GM12892 (cell line): Measurements from ENCODE around the gene GALNT1.

Experiments
- DNase-seq: peaks from one replicate; pipeline ENCODE4 v3.0.0; 2011; ENCODE audit not compliant: insufficient read length
- FAIRE-seq: peaks from 2 replicates; lab custom pipeline; 2011; peaks lifted over from hg19 to GRCh38; lab: Jason Lieb, UNC
- POLR2A ChIP-seq: IDR thresholded peaks from 2 replicates; pipeline ENCODE4 v1.6.1; 2011; ENCODE audit warnings: low read depth, low read length, control low read depth
- POLR2AphosphoS5 ChIP-seq: IDR thresholded peaks from 2 replicates; pipeline ENCODE4 v1.6.1; 2011; ENCODE audit warnings: low read depth, low read length, control low read depth
- TAF1 ChIP-seq: IDR thresholded peaks from 2 replicates; pipeline ENCODE4 v1.6.1; 2011; ENCODE audit warnings: low read depth, mild to moderate bottlenecking, control low read depth, low read length, borderline replicate concordance

The GALNT1 gene

DNA sequence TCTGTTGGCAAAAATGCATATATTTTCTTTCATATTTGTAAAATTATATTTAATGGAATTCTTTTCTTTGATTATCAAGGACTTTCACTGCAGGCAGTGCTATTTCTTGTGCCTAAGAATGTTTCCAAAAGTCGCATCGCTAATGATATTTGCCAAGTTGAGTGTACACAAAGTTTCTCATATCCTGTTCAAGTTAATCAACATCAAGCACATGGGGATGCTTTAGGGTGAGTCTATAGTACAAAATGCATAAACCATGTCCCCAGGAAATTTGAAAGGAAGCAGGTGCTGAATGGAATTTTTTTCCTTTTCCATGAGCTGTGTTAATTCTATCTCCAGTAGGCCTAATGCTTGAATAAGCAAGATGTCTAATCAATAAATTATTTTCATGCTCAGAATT, 129.7 kb downstream of the GALNT1 start:
- DNase-seq (no peak), FAIRE-seq (peak; percentile 30)
- TF ChIP-seq POLR2A (no peak), POLR2AphosphoS5 (no peak), TAF1 (no peak)

DNA sequence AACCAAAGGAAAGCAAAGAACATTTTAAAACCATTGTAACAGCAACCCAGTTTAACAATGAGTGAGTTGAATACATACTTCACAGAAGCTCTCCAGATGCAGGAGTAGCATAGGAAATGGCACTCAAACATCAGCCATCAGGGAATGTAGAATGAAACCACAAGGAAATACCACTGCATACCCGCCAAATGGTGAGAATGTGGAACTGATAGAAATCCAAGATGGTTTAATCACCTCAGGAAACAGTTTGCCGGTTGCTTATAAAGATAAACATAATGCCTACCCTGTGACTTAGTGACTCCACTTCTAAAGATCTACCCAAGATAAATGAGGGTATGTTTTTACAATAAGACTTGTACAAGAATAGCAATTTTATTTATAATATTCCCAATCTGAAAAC, 132.0 kb downstream of the GALNT1 start:
- FAIRE-seq (no peak), DNase-seq (no peak)
- TF ChIP-seq POLR2A: no peak
- no peak for TF ChIP-seq TAF1
- TF ChIP-seq POLR2AphosphoS5: no peak

- FAIRE-seq (no peak), DNase-seq (no peak)
- TF ChIP-seq POLR2AphosphoS5 (no peak), POLR2A (no peak), TAF1 (no peak)
Measured at GRCh38 chr18:35714539-35714938, 133.0 kb downstream of the GALNT1 start.

GRCh38 chr18:35715139-35715538, 133.6 kb downstream of the GALNT1 start:
- TF ChIP-seq POLR2A (no peak), POLR2AphosphoS5 (no peak), TAF1 (no peak)
- DNase-seq (no peak), FAIRE-seq (no peak)

GRCh38 chr18:35716169-35716831, 134.8 kb downstream of the GALNT1 start:
- FAIRE-seq (no peak), DNase-seq (no peak)
- no peak for TF ChIP-seq TAF1
- no peak for TF ChIP-seq POLR2AphosphoS5
- no peak for TF ChIP-seq POLR2A

- DNase-seq (no peak), FAIRE-seq (no peak)
- TF ChIP-seq POLR2A: no peak
- no peak for TF ChIP-seq TAF1
- TF ChIP-seq POLR2AphosphoS5: no peak
Measured at GRCh38 chr18:35717182-35717581, 135.6 kb downstream of the GALNT1 start.

DNA sequence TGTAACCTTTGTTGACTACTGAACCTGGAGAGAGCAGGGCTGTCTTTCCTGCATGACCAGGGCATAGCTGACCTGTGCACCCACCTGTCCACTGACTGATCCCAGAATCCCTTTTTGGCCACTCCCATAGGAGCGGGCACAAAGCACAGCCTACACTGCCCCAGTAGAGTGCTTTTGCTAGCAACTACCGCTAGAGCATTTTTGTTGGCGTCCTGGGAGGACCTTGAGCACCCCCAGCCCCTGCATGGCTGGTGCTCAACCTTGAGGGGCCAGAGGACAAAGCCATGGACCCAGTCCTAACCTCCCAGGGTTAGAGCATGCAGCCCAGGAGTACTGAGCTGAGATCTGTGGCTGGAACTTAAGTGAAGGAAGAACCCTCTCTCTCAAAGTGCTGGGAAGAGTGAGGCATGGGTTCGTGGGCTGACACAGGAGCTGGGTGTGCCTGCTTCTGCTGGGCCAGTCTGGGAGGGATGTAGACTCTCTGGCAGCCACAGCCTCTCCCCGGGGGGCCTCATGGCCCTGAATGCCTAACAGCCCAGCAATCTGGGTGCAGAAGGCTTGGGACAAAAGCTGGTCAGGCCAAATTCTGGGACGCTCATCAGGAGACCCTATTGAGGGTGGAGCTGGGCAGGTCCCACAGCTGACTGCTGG, 140.0 kb downstream of the GALNT1 start:
- TF ChIP-seq POLR2AphosphoS5 (no peak), POLR2A (no peak), TAF1 (no peak)
- DNase-seq (no peak), FAIRE-seq (no peak)

DNA sequence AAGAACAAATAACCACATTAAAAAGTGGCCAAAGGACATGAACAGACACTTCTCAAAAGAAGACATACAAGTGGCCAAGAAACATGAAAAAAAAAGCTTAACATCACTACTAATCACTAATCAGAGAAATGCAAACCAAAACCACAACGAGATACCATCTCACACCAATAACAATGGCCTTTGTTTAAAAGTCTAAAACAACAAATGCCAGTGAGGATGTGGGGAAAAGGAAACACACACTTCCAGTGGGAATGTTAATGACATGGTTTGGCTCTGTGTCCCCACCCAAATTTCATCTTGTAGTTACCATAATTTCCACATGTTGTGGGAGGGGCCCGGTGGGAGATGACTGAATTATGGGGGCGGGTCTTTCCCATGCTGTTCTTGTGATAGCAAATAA, 147.1 kb downstream of the GALNT1 start:
- TF ChIP-seq POLR2A (no peak), POLR2AphosphoS5 (no peak), TAF1 (no peak)
- FAIRE-seq (no peak), DNase-seq (no peak)

DNA sequence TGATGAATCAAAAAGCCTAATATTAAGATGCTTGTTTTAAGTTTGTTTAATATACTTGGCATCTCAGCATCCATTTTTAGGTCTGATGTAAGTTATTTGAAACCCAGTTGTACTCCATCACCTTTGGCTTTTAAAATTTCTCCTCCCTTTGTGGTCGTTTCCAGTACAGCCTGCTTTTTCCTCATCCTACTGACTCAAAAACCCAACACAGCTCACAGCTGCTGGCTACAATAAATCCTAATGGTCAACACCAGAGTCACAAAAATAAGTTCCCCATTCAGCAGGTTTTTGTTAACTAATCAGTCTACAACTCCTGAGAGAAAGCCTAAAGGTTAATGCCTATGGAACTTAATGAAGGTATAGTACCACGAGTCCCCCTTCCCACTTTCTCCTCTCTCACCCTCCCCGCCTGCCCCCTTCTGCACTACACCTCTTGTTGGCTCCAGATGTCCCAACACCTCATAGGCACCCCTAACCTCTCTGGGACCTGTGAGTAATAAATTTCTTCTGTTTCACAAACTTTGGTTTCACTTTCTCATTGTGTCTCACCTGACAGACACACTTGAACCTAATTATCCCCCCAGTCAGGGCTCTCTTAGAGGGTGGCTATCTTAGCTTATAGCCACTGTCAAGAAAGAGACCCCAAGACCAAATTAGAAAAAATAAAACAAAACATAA, 148.6 kb downstream of the GALNT1 start:
- DNase-seq (no peak), FAIRE-seq (no peak)
- no peak for TF ChIP-seq POLR2AphosphoS5
- TF ChIP-seq TAF1: no peak
- no peak for TF ChIP-seq POLR2A

- no peak for TF ChIP-seq POLR2A
- TF ChIP-seq POLR2AphosphoS5: no peak
- no peak for TF ChIP-seq TAF1
- no peak for FAIRE-seq
- DNase-seq: no peak
Measured at GRCh38 chr18:35730691-35731370, 149.3 kb downstream of the GALNT1 start.

- DNase-seq (no peak), FAIRE-seq (no peak)
- TF ChIP-seq POLR2A (no peak), TAF1 (no peak)
Measured at GRCh38 chr18:35731701-35732100, 150.2 kb downstream of the GALNT1 start.
